Upper lobe of left lung (tissue), 4 donors: ENCODE data around the gene ISCA2.

Experiments
- EP300 ChIP-seq, 4 donors: sonication (generic); formaldehyde crosslinking; IDR thresholded peaks; one replicate each; pipeline ENCODE4 v1.5.1; 2017; ENCODE audit warnings: antibody characterized with exemption in 4 of 4, control low read depth in 2 of 4
- POLR2A ChIP-seq, 4 donors: fragments of 450-650 bp; IDR thresholded peaks; one replicate each; pipeline ENCODE4 v1.5.1; 2016 to 2017; ENCODE audit warnings: antibody characterized with exemption in 4 of 4, mild to moderate bottlenecking in 2 of 4
- TF ChIP-seq, protein P1 (sequence below), 6 experiments: fragments of 450-650 bp in 4 of 6; fragments of 200-600 bp in 2 of 6; sonication (generic) in 2 of 6; IDR thresholded peaks; one replicate each; pipeline ENCODE4 v1.5.1; 2016 to 2019; ENCODE audit warnings: antibody characterized with exemption in 6 of 6

GRCh38 chr14:74508844-74509428 lies 15.4 kb downstream of the ISCA2 start:
- TF ChIP-seq, protein P1, sequence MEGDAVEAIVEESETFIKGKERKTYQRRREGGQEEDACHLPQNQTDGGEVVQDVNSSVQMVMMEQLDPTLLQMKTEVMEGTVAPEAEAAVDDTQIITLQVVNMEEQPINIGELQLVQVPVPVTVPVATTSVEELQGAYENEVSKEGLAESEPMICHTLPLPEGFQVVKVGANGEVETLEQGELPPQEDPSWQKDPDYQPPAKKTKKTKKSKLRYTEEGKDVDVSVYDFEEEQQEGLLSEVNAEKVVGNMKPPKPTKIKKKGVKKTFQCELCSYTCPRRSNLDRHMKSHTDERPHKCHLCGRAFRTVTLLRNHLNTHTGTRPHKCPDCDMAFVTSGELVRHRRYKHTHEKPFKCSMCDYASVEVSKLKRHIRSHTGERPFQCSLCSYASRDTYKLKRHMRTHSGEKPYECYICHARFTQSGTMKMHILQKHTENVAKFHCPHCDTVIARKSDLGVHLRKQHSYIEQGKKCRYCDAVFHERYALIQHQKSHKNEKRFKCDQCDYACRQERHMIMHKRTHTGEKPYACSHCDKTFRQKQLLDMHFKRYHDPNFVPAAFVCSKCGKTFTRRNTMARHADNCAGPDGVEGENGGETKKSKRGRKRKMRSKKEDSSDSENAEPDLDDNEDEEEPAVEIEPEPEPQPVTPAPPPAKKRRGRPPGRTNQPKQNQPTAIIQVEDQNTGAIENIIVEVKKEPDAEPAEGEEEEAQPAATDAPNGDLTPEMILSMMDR (IDR thresholded peaks at IDR 0.05) = no peak
- TF ChIP-seq POLR2A (IDR thresholded peaks at IDR 0.05) = no peak
- TF ChIP-seq EP300 (IDR thresholded peaks at IDR 0.05) = no peak
